MV-4-11 (cell line): ENCODE measurements around the gene TTC4.

Experiments
- DNase-seq: peaks from one replicate; lab custom pipeline; 2025; lab: John Stamatoyannopoulos, UW

The TTC4 gene

GRCh38 chr1:54703471-54703870, 12.2 kb upstream of the TTC4 start:
- no peak for DNase-seq

DNA sequence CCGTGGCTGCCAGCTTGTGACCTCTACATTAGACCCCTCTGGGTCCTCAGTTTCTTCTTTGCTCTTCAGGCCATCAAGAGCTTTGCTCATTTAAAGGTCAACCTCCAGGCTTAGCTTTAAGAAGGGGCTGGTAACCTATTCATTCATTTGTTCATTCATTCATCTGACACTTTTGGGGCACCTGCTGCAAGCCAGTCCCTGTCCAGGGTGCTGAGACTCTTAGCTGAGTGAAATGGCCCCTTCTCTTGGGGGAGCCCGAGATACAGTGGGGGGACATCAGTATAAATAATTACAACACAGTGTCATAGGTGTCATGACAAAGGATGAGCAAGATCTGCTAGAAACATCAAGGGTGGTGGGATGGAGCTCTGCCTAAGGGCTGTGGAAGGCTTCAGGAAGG, 10.5 kb upstream of the TTC4 start:
- no peak for DNase-seq

- no peak for DNase-seq
These were observed 9.2 kb upstream of the TTC4 start for GRCh38 chr1:54706419-54706818.

DNA sequence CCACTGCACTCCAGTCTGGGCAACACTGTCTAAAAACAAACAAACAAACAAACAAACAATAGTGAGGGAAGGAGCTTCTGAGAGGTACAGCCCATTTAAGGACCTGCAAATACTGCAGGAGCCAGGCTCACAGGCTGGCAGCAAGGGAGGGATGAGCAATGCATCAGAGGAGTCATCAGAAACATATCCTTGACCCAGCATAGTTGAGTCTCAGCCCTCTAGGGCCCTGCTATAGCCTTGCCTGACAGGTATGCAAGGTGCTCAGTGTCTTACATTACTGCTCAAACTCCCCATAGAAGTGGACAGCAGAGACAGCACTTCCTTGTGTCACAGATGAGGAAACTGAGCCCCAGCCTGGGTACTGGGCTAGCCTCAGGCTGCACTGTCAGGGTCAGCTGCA, 7.3 kb upstream of the TTC4 start:
- no peak for DNase-seq

DNA sequence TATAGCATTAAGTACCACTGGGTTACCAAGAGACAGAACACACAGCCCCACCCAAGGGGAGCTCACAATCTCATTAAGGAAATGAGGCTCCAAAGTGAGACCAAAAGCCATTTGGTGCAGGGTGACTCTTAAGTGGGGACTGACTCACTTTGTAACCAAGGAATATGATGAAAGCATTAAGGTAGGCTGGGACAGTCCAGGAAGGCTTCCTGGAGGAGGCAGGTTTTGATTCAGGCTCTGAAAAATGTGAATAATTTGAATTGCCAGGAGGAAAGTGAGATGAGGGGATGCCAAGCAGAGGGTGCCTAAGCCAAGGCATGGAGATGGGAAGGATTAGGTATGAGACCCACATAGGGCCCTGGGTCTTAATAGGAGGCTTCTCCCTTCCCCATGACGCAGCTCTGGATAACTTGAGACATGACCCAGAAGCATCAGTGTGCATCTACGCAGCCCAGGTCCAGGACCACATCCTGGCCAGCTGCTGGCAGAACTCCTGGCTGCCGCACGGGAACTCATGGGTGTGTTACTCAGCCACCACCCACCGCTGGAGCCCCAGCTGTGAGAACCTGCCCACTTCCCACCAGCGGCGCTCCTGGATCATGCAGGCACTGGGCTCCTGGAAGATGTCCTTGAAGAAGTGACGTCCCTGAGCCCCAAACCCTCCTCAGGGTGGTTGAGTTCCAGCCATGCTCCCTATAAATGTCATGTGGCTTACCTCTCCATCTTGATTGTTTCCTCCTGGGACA, 5.9 kb upstream of the TTC4 start:
- no peak for DNase-seq

DNA sequence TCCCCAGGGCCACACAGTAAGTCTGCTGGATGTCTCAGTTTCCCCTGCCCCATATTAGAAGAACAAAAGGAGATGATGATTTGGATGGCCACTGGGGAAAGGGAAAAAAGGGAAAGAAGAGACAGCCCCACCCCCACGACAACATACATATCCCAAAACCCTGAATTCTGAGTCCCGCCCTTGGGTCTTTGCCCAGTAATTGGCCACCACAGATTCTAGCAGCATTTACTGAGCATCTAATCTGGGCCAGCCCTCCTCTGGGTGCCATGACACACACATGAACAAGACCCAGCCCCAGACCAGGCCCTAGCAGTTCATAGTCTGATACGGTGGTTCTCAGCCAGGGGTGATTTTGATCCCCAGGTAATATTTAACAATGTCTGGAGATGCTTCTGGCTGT, 5.2 kb upstream of the TTC4 start:
- DNase-seq, result no peak

GRCh38 chr1:54710841-54711240, 4.8 kb upstream of the TTC4 start:
- DNase-seq, result no peak

DNA sequence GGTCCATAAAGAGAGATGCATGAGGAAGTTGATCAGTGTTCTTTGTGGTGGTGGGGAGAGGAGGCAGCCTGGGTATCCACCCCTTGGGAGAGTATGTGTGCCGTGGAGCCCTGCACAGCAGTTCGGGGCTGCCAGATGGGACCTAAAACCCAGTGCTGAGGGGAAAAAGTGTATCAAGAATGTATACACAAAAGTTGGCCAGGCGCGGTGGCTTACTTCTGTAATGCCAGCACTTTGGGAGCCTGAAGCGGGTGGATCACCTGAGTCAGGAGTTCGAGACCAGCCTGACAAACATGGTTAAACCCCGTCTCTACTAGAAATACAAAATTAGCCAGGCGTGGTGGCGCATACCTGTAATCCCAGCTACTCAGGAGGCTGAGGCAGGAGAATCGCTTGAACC, 4.1 kb upstream of the TTC4 start:
- DNase-seq, result no peak

GRCh38 chr1:54714881-54715492, 674 bp upstream of the TTC4 start:
- no peak for DNase-seq

- no peak for DNase-seq
These were observed 812 bp downstream of the TTC4 start for GRCh38 chr1:54716299-54717047.

DNA sequence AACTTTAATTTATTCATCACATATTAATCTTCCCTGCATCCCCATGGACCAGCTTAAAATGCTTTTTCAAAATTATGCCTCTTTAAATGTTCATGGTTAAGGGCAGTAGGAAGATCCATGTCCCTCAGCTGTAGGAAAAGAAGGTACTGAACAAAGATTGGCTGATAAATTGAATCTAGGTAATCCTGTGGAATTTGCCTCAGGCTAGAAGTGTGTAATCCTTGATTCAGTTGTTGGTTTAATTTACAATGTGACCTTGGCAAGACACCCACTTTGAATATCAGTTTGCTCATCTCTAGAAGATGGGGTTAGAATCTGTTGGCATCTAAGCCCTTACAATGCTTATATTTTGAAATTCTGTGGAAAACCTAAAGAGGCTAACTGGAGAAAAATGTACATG, 6.1 kb downstream of the TTC4 start:
- DNase-seq, result no peak

DNA sequence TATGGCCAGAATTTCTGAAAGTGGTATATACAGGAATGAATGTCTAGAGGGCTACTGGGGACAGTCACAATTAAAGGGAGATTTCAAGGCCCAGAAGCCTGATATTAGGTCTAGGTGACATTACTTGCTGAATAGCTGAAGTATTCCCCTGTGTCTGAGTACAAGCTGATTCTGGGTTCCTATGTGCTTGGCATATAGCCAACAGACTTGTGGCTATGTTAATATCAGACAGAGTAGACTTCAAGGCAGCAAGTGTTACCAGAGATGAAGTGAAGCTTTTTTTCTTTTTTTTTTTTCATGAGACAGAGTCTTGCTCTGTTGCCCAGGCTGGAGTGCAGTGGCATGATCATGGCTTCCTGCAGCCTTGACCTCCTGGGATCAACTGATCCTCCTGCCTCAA, 8.3 kb downstream of the TTC4 start:
- no peak for DNase-seq

DNA sequence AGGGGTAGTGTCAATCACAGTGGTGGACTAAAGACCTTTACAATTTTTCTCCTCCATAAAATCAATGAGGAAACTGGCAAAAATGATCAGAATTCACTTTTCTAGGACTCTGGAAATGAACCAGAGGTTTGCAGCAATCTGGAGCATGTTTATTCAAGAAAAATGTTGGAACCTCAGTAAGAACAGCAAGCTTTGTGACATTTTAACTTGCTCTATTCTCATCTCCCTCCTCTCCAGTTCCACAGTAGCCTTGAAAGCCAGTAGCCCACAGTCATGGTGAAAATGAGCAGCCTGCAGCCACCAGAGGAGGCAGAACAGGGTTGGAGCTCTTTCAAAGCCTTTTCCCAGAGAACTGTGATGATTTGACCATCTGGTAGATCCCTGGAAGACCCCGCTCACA, 9.1 kb downstream of the TTC4 start:
- DNase-seq, result no peak

DNA sequence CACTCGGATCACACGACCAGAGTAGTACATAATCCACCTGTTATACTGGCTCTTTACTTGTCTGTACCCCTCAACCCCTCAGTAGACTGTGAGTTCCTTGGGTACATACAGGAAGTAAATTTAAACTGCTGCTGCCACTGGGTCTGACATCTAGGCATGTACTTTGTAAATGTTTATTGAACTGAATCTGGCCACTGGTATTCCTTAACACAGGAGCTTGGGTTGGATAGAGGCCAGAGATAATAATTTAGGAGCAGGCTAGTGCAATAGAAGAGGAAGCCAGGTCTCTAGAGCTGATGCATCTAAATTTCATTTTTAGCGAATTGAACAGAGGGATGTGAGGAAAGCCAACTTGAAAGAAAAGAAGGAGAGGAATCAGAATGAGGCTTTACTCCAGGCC, 12.4 kb downstream of the TTC4 start:
- no peak for DNase-seq

- no peak for DNase-seq
These were observed 21.0 kb downstream of the TTC4 start for GRCh38 chr1:54736685-54737084.

GRCh38 chr1:54738244-54738643, 22.6 kb downstream of the TTC4 start:
- DNase-seq, result no peak

DNA sequence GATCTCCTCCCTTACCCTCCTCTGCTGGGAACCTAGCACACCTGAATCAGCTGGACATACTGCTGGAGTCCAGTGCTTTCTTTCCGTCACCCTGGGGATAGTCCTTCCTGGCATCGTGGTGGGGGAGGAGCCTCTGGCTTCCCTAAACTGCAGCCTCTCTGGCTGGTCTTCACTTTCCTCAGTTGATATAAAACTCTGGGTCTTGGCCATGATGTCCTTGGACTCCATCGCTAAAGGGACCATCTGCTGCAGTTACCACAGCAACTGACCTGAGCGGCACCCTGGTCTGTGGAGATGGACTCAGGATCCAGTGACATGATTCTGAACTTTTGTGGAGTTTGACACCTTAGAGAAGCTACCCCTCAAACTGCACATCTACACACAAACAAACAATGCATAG, 25.9 kb downstream of the TTC4 start:
- DNase-seq, result no peak

GRCh38 chr1:54742282-54742681, 26.6 kb downstream of the TTC4 start:
- DNase-seq, result no peak

DNA sequence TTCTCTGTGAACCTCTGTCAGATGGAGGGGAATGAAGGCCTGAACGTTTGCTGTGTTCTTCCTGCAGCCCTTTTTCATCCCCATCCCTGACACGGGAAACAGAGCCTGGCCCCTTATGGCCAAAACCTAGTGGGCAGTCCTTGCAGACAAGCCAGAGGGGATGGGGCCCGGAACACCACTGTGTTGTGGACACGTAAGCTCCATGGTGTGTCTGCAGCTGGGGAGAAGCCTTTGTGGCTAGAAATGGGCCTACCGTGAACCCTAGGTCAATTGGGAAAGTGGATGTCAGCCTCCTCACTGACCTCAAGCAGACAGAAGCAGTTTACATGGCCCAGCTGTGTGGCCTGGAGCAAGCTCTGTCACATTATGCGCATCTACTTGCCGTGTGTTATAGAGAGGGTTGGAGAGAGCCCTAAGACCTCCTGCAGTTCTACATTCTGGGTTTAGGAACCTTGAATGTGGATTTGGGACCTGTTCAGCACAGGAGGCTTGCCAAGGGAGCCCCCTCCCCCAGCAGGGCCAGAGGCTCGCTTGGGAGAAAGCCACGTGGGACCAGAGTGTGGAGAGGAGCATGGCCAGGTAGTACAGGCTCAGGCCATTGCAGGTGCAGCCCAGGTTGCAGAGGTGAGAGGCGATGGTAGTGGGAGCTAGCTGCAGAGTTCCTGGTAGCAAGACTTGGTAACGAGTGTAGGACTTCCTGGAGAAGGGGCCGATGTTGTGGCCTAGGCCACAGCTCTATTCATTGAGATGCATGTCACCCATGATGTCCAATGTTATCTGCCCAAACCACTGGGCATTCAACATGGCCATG, 28.0 kb downstream of the TTC4 start:
- DNase-seq, result no peak

GRCh38 chr1:54744696-54745095, 29.0 kb downstream of the TTC4 start:
- DNase-seq, result no peak

DNA sequence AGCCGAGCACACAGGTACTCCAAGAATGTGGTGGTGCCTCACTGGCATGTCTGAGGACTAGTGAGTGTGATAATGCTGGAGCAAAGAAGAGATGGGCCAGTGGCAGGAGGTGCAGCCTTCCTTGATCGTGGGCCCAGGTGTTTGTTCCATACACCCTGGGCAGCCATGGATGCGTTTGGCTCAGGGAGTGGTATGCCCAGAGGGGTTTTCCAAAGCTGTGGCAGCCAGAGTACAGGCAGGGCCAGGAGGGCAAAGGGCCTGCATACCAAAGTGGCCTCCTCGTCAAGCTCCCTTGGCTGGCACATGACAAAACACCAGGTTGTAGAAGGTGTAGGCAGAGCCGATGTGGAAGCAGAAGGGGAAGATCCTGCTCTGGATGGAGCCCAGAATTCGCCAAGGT, 29.6 kb downstream of the TTC4 start:
- DNase-seq, result no peak

DNA sequence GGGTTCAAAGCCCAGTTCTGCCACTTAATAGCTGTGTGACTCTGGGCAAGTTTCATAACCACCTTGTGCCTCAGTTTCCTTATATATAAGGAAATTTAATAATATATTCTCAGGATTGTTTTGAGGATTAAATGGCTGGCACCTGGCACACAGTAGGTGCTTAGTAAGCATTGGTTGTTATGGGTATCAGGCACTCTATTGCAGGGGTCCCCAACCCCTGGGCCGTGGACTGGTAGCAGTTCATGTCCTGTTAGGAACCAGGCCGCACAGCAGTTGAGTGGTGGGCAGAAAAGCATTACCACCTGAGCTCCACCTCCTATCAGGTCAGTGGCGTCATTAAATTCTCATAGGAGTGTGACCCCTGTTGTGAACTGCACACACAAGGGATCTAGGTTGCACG, 30.2 kb downstream of the TTC4 start:
- DNase-seq, result no peak
